ENCODE measurements around the gene CYP2U1.
A peak's percentile ranks its signal among the peaks of the same experiment; 100 is the strongest.

Gene CYP2U1

GRCh38 chr4:107893171-107894137, 37.9 kb upstream of the CYP2U1 start:
- CTCF ChIA-PET = interaction anchor here (1.5 to 3.1 kb wide), 3 partner anchors 9 to 135 kb away, joined by 7 to 8 read pairs (median 7); no protein-coding TSS in a partner anchor
- TF ChIP-seq, protein P1, sequence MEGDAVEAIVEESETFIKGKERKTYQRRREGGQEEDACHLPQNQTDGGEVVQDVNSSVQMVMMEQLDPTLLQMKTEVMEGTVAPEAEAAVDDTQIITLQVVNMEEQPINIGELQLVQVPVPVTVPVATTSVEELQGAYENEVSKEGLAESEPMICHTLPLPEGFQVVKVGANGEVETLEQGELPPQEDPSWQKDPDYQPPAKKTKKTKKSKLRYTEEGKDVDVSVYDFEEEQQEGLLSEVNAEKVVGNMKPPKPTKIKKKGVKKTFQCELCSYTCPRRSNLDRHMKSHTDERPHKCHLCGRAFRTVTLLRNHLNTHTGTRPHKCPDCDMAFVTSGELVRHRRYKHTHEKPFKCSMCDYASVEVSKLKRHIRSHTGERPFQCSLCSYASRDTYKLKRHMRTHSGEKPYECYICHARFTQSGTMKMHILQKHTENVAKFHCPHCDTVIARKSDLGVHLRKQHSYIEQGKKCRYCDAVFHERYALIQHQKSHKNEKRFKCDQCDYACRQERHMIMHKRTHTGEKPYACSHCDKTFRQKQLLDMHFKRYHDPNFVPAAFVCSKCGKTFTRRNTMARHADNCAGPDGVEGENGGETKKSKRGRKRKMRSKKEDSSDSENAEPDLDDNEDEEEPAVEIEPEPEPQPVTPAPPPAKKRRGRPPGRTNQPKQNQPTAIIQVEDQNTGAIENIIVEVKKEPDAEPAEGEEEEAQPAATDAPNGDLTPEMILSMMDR (IDR thresholded peaks at IDR 0.05; ENCODE audit: insufficient read depth, low read length, missing control alignments) = no peak
- POLR2A ChIA-PET = no interaction called here

GRCh38 chr4:107894138-107894603, 37.2 kb upstream of the CYP2U1 start:
- ChIA-PET CTCF (interaction anchor here (1.4 to 3.1 kb wide), 5 partner anchors 10 to 136 kb away, joined by 3 to 8 read pairs (median 7); no protein-coding TSS in a partner anchor), POLR2A (no interaction called here)

More at GRCh38 chr4:107893171-107894137, 37.9 kb upstream of the CYP2U1 start:
- H3K4me3 ChIP-seq (ENCODE audit: low read depth, low read length) = no peak overlapping the region
- DNase-seq (ENCODE audit: low read depth, low spot score) = no peak

DNA sequence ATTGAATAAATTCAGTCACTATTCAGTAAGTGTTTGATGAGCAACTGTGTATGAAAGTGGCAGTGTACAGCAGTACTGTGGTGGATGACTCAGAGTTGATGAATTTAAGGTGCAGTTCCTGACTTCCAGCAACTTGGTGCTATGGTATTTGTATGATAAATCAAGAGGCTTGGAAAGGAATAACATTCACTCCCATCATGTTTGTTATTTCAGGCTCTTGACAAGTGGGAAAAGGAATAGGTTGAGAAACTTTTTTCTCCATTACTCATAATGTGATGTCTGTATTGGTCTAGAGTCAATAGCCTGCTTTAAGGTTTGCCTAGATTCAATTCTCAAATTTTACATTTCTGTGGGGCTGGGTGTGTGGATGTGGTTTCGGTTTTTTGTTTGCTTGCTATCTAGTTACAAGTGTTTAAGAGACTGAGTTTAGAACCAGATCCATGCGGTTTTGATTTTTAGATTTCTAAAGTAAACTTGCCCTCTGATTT, 35.1 kb upstream of the CYP2U1 start:
- POLR2A ChIA-PET = no interaction called here
- CTCF ChIA-PET = interaction anchor here (0.7 to 2.4 kb wide), 3 partner anchors 12 to 138 kb away, joined by 3 to 8 read pairs (median 6); no protein-coding TSS in a partner anchor
- DNase-seq (ENCODE audit: low read depth, low spot score) = peak; percentile 92
- no peak overlapping the region for H3K4me3 ChIP-seq (ENCODE audit: low read depth, low read length)
- TF ChIP-seq, protein P1 (IDR thresholded peaks at IDR 0.05; ENCODE audit: insufficient read depth, low read length, missing control alignments) = no peak

More at GRCh38 chr4:107894138-107894603, 37.2 kb upstream of the CYP2U1 start:
- H3K4me3 ChIP-seq (ENCODE audit: low read depth, low read length) = no peak overlapping the region
- no peak for DNase-seq (ENCODE audit: low read depth, low spot score)
- TF ChIP-seq, protein P1 (IDR thresholded peaks at IDR 0.05; ENCODE audit: insufficient read depth, low read length, missing control alignments) = no peak

DNA sequence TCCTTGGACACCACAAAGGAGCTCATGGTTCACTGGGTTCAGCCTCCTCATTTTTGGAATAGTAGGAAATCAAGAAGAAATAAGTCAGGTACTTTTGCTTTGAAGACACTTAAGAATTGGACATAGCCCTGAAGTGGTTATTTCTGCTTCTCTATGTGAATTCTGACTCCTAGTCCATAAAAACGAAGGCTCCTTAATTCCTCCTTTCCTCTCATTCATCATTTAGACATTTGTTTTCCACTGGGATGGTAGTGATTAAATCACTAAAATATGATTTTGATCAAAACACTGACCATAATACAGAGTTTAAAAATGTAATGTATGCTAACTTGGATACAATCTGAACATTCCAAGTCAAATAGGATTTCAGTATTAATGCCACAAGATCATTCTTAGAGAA, 34.7 kb upstream of the CYP2U1 start:
- CTCF ChIA-PET = interaction anchor here (0.7 to 2.4 kb wide), 2 partner anchors 13 to 138 kb away, joined by 3 to 6 read pairs; no protein-coding TSS in a partner anchor
- H3K4me3 ChIP-seq (ENCODE audit: low read depth, low read length) = no peak overlapping the region
- POLR2A ChIA-PET = no interaction called here
- no peak for DNase-seq (ENCODE audit: low read depth, low spot score)
- TF ChIP-seq, protein P1 (IDR thresholded peaks at IDR 0.05; ENCODE audit: insufficient read depth, low read length, missing control alignments) = no peak

DNA sequence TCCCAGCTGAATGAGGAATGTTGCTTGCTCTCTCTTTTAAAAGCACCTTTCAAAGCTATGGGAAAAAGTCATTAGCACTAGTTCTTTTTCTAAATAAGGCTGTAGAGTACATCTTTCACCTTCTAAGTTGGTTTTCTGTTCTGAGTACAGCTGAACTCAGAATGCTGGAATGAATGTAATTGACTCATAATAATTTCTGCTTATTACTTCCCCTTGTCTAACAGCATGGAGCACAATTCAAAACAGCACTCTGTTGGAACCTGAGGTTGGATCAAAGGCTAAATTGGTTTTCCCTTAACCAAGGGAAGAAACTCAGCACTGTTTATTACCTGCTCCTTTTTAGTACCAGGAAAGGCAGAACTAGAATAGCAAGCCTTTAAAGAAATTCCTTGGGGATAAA, 33.5 kb upstream of the CYP2U1 start:
- POLR2A ChIA-PET = no interaction called here
- TF ChIP-seq, protein P1 (IDR thresholded peaks at IDR 0.05; ENCODE audit: insufficient read depth, low read length, missing control alignments) = no peak
- DNase-seq (ENCODE audit: low read depth, low spot score) = no peak
- no peak overlapping the region for H3K4me3 ChIP-seq (ENCODE audit: low read depth, low read length)
- CTCF ChIA-PET = interaction anchor here (1.1 to 1.6 kb wide), 3 partner anchors 15 to 162 kb away, joined by 3 to 5 read pairs (median 5); partner anchors contain the start of gene SGMS2

DNA sequence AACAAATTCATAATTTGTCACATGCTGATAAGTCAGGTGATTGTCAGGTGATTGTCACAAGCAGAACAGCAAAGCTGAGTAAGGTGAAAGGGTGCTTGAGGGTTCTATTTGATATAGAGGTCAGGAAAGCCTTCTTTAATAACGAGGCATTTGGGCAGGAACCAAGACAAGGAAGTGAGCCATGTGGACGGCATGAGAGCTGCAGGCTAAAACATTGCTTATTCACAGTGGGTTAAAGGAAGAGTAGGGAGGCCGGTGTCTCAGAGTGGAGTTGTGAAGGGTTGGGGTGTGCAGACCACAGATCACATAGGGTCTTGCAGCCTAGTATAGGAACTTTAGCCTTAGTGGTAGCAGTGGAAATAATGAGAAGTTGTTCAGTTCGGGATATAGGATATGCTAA, 31.3 kb upstream of the CYP2U1 start:
- ChIA-PET POLR2A (no interaction called here), CTCF (interaction anchor here (0.8 to 5.1 kb wide), 6 partner anchors 9 to 164 kb away, joined by 3 to 34 read pairs (median 5); no protein-coding TSS in a partner anchor)
- H3K4me3 ChIP-seq (ENCODE audit: low read depth, low read length) = no peak overlapping the region
- no peak for DNase-seq (ENCODE audit: low read depth, low spot score)
- TF ChIP-seq, protein P1 (IDR thresholded peaks at IDR 0.05; ENCODE audit: insufficient read depth, low read length, missing control alignments) = no peak

Data from AG04449 (cell line).